OCI-LY3 (cell line): Measurements from ENCODE around the gene LOXL3.

Source experiments
- H2AFZ ChIP-seq: fragments of 200-600, 300-600 bp; shearing (Covaris generic); 2 replicates; pipeline ENCODE4 v1.6.0; 2014; ENCODE audit warnings: antibody characterized with exemption, low read depth, low read length
- H3K27ac ChIP-seq: fragments of 200-600, 300-600 bp; sonication (generic); 2 replicates; pipeline ENCODE4 v1.5.1; 2014; ENCODE audit warnings: mild to moderate bottlenecking, low read length, moderate library complexity, mixed read lengths
- H3K27me3 ChIP-seq: fragments of 200-600, 300-600 bp; sonication (generic); 2 replicates; pipeline ENCODE4 v1.6.1; 2014; ENCODE audit warnings: low read depth, low read length, mixed read lengths
- H3K36me3 ChIP-seq: fragments of 200-600, 300-600 bp; sonication (generic); replicated peaks from 2 replicates; pipeline ENCODE3; 2014; ENCODE audit warnings: low read depth, low read length, mixed read lengths
- H3K4me1 ChIP-seq: fragments of 300-600, 200-600 bp; sonication (generic); 2 replicates; pipeline ENCODE4 v1.6.1; 2014; ENCODE audit warnings: low read length, mixed read lengths
- H3K4me2 ChIP-seq: fragments of 200-600, 300-600 bp; sonication (generic); 2 replicates; pipeline ENCODE4 v1.6.1; 2014; ENCODE audit warnings: low read length, mixed read lengths
- H3K4me3 ChIP-seq: fragments of 300-600, 200-600 bp; sonication (generic); 2 replicates; pipeline ENCODE4 v1.5.1; 2014; ENCODE audit warnings: antibody characterized with exemption, mild to moderate bottlenecking, low read length, moderate library complexity
- H3K79me2 ChIP-seq: fragments of 300-600, 200-600 bp; shearing (Covaris generic); 2 replicates; pipeline ENCODE4 v1.6.1; 2014; ENCODE audit warnings: mild to moderate bottlenecking, low read length, mixed read lengths
- H3K9ac ChIP-seq: fragments of 300-600, 200-600 bp; shearing (Covaris generic); 2 replicates; pipeline ENCODE4 v1.6.0; 2014; ENCODE audit warnings: mild to moderate bottlenecking, low read length, moderate library complexity
- H3K9me3 ChIP-seq: fragments of 200-600, 300-600 bp; shearing (Covaris generic); 2 replicates; pipeline ENCODE4 v1.6.1; 2014; ENCODE audit warnings: low read length, mixed read lengths; ENCODE audit not compliant: insufficient read depth
- H4K20me1 ChIP-seq: fragments of 200-600, 300-600 bp; sonication (generic); 2 replicates; pipeline ENCODE4 v1.6.1; 2016; ENCODE audit warnings: low read length, mixed read lengths; ENCODE audit not compliant: insufficient read depth
- EZH2phosphoT487 ChIP-seq: fragments of 200-600 bp; shearing (Covaris generic); IDR thresholded peaks from 2 replicates; pipeline ENCODE4 v1.6.1; 2018; ENCODE audit warnings: antibody characterized with exemption, mixed run types, low read depth
- TF ChIP-seq, protein P1 (sequence below): fragments of 200-600, 300-600 bp; sonication (generic); IDR thresholded peaks from 2 replicates; pipeline ENCODE4 v1.5.1; 2014; ENCODE audit warnings: antibody characterized with exemption, low read length, low read depth

Gene LOXL3

GRCh38 chr2:74560591-74560990 is 6.8 kb upstream of the LOXL3 start:
- H3K27me3 ChIP-seq: peaks cover 12% of the 10 kb centered on the region
- no peaks in the 10 kb centered on the region for H3K9me3 ChIP-seq
- H3K27ac ChIP-seq: no peak overlapping the region
- H3K9ac ChIP-seq: no peak overlapping the region
- H4K20me1 ChIP-seq: no peaks in the 10 kb centered on the region
- no peak for TF ChIP-seq EZH2phosphoT487
- TF ChIP-seq, protein P1, sequence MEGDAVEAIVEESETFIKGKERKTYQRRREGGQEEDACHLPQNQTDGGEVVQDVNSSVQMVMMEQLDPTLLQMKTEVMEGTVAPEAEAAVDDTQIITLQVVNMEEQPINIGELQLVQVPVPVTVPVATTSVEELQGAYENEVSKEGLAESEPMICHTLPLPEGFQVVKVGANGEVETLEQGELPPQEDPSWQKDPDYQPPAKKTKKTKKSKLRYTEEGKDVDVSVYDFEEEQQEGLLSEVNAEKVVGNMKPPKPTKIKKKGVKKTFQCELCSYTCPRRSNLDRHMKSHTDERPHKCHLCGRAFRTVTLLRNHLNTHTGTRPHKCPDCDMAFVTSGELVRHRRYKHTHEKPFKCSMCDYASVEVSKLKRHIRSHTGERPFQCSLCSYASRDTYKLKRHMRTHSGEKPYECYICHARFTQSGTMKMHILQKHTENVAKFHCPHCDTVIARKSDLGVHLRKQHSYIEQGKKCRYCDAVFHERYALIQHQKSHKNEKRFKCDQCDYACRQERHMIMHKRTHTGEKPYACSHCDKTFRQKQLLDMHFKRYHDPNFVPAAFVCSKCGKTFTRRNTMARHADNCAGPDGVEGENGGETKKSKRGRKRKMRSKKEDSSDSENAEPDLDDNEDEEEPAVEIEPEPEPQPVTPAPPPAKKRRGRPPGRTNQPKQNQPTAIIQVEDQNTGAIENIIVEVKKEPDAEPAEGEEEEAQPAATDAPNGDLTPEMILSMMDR: no peak
- H3K4me3 ChIP-seq: no peak overlapping the region
- no peak overlapping the region for H2AFZ ChIP-seq
- H3K79me2 ChIP-seq: no peaks in the 10 kb centered on the region
- no peak overlapping the region for H3K4me2 ChIP-seq
- H3K36me3 ChIP-seq: no peaks in the 10 kb centered on the region
- peaks cover 2% of the 10 kb centered on the region for H3K4me1 ChIP-seq

DNA sequence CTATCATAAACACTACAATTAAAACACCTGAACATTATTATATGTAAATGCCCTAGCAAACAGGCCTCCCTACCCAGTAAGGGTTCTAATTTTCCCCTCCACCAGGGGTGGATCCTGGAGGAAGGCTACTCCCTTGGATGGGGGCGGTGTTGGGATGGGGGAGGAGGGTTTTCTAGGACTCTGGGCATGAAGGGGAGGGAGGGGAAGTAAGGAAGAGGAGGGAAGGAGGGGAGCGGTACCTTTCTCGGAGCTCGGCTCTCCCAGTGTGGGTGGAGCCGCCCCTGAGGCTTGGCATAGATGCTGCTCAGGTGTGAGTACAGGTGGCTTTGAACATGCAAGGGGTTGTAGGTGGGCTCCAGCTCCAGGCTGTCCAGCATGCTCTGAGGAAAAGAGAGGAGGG is 6.2 kb upstream of the LOXL3 start:
- no peak overlapping the region for H2AFZ ChIP-seq
- TF ChIP-seq, protein P1: no peak
- no peak for TF ChIP-seq EZH2phosphoT487
- H3K9me3 ChIP-seq: no peaks in the 10 kb centered on the region
- no peak overlapping the region for H3K9ac ChIP-seq
- peaks cover 3% of the 10 kb centered on the region; the same call in 1 of the 2 replicates for H3K79me2 ChIP-seq
- H3K27me3 ChIP-seq: peaks cover 12% of the 10 kb centered on the region
- no peak overlapping the region for H3K4me3 ChIP-seq
- no peak overlapping the region for H3K27ac ChIP-seq
- no peaks in the 10 kb centered on the region for H3K36me3 ChIP-seq
- peaks cover 5% of the 10 kb centered on the region for H3K4me1 ChIP-seq
- no peak overlapping the region for H3K4me2 ChIP-seq
- no peaks in the 10 kb centered on the region for H4K20me1 ChIP-seq

DNA sequence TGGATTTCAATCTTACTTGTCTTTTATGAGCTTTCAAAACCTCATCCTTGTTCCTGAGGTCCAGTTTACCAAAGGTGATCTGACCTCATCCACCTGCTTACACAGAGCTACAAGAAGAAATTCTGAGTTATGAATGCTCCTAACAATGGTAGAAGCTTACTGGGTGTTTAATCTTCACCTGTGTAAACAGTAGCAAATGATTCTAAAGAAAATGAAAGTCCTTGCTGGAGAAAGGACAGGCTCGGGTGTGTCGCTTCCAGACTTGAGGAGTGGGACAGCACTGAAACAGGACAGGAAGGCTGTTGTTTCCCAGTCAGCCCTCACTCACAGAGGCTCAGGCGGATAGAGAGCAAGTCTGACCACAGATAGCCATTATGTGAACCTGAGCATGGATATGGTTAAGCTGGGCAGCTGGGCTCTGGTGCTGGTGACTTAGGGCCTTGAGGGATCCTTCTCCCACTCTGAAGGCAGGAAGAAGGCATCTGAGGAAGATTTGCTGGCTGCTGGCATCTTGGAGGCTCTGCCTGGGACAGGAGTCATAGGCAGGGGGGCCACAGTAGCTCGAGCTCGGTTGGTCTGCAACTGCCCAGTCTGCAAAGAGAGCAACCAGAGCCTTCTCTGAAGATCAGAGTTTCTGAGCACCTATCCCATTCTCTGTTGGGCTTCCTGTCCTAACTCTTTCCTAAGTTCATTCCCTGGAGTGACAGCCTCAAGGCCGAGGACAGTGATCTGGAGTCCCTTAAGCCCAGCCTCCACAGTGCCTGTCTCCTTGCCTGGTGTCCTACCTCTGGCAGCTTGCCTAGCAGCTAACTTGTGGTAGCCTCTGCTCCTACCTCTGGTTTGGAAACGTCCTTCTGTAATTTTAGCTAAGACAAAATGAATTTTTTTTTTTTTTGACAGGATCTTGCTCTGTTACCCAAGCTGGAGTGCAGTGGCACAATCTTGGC is 4.8 kb upstream of the LOXL3 start:
- Histone ChIP-seq H4K20me1 (no peaks in the 10 kb centered on the region), H3K4me1 (peaks cover 8% of the 10 kb centered on the region), H3K9me3 (no peaks in the 10 kb centered on the region), H3K4me2 (no peak overlapping the region), H2AFZ (no peak overlapping the region), H3K79me2 (peaks cover 3% of the 10 kb centered on the region; the same call in 1 of the 2 replicates), H3K36me3 (no peaks in the 10 kb centered on the region), H3K4me3 (no peak overlapping the region), H3K9ac (no peak overlapping the region), H3K27ac (no peak overlapping the region), H3K27me3 (peaks cover 12% of the 10 kb centered on the region; the same call in 1 of the 2 replicates)
- TF ChIP-seq, protein P1: no peak
- no peak for TF ChIP-seq EZH2phosphoT487

- H3K4me2 ChIP-seq: no peak overlapping the region
- H3K79me2 ChIP-seq: peaks cover 3% of the 10 kb centered on the region; the same call in 1 of the 2 replicates
- no peak overlapping the region for H2AFZ ChIP-seq
- H3K36me3 ChIP-seq: no peaks in the 10 kb centered on the region
- no peaks in the 10 kb centered on the region for H3K9me3 ChIP-seq
- H3K27ac ChIP-seq: no peak overlapping the region
- H4K20me1 ChIP-seq: no peaks in the 10 kb centered on the region
- H3K27me3 ChIP-seq: peaks cover 12% of the 10 kb centered on the region; the same call in 1 of the 2 replicates
- no peak overlapping the region for H3K9ac ChIP-seq
- TF ChIP-seq EZH2phosphoT487: no peak
- TF ChIP-seq, protein P1: no peak
- peaks cover 11% of the 10 kb centered on the region for H3K4me1 ChIP-seq
- H3K4me3 ChIP-seq: no peak overlapping the region
Observed at GRCh38 chr2:74556831-74557370, 3.2 kb upstream of the LOXL3 start.
